GM19397 (cell line): ENCODE results near the gene NME7.
A peak's percentile ranks its signal among the peaks of the same experiment; 100 is the strongest.
"Not testable (repeated sequence)": the region's sequence is repeated elsewhere in the genome, so short reads cannot be mapped to it uniquely, and the experiment has no call there.

Experiments used
- ATAC-seq: cut with Tn5 transposase; IDR thresholded peaks from one replicate; pipeline ENCODE4 v1.9.1; 2021; ENCODE audit warnings: mild to moderate bottlenecking, moderate library complexity; ENCODE audit not compliant: unreplicated experiment

Gene NME7

DNA sequence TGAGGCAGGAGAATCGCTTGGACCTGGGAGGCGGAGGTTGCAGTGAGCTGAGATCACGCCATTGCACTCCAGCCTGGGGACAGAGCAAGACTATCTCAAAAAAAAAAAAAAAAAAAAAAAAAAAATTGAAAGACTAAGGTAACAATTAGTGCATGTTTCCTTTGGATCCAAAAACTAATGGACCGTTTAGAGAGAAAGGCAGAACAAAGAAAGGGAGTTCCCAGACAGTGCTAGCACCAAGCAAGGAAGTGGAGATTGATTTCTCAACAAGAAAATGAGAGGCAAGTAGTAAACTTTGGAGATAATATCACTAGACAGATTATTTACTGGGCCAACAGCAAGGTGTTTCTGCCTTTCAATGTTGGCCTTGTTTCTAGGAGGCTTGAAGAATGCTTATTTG is 236.9 kb downstream of the NME7 start:
- no peak for ATAC-seq

GRCh38 chr1:169129109-169129784 is 238.3 kb downstream of the NME7 start:
- no peak for ATAC-seq

GRCh38 chr1:169128562-169128961 is 239.0 kb downstream of the NME7 start:
- no peak for ATAC-seq

- no peak for ATAC-seq
Measured at GRCh38 chr1:169127305-169127704, 240.3 kb downstream of the NME7 start.

DNA sequence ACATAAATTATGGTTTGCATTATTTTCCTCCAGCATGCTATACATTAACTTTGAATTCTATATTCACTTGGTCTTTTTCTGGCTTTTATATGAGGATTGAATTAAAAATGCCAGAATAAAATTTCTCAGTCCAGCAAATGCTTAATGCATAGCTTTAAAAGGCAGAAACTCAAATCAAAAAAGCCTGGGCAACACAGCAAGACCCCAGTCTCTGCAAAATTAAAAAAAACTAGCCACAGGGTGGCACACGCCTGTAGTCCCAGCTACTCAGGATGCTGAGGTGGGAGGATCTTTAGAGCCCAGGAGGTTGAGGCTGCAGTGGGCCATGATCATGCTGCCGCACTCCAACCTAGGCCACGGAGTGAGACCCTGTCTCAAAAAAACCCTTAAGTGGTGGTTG is 241.3 kb downstream of the NME7 start:
- ATAC-seq: no peak

GRCh38 chr1:169125597-169125996 is 242.0 kb downstream of the NME7 start:
- ATAC-seq: not testable (repeated sequence)

DNA sequence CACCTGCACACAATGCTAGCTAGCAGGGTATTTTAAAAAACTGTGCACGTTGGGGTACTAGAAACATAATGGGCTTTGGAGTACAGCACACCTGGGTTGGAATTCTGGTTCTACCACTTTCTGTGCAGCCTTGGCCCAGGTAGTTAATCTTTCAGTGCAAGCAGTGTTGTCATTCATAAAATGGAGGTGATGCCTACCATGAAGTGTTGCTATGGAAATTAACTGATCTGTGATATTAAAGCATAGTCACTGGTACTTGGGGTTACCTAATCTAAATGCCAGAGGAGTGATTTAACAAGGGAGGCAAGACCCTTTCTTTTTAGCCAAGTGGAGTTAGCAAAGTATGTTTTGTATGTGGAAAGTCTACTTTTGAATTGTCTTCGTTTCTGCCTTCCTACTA is 243.1 kb downstream of the NME7 start:
- ATAC-seq: no peak

- ATAC-seq: no peak
Measured at GRCh38 chr1:169122976-169123375, 244.6 kb downstream of the NME7 start.

DNA sequence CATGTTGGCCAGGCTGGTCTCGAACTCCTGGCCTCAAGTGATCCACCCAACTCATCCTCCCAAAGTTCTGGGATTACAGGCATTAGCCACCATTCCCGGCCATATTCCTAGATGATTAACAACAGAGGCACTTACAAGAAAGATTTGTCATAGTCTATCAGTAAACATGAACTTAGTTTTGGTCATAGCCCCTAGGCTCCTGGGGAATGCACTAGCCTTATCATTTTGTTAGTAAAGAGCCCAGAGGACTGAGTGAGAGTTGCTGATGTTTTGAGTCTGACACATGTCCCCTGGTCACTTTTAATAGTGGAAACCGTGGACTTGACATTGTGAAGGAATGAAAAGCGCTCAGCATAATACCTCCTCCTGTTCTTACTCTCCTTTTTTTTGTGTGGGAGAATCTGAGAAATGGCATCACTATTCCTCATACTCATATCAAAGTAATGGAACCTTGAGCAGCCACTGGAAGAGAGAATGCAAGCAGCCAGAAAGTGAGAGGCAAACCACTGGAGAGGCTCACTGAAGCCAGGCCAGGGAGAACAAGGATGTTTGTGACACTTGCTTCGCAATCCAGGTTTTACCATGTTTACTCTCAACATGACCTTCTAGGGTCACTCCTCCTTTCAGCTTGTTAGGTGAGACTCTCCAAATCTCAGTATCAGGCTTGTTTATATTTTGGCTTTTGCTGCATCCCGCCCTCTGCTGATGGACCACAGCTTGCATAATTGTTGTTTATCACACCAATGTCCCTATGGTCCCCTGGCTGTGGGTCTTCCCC is 246.3 kb downstream of the NME7 start:
- ATAC-seq: no peak

GRCh38 chr1:169120066-169120465 is 247.5 kb downstream of the NME7 start:
- no peak for ATAC-seq

DNA sequence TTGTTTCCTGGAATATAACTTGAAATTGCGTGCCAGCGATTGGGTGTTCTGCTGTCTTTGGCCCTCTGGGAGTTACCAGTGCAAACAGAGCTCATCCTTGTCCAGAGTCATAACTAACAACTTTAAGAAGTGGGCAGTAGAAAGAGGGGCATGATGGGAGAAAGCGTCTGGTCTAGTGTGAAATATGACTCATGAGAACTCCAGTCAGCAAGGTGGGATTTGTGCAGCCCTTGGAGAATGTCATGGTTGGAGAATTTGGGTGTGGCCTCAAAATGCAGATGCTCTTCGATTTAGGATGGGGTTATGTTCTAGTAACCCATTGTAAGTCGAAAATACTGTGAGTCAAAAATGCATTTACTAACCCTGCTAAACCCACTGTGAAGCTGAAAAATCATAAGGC is 248.2 kb downstream of the NME7 start:
- no peak for ATAC-seq

DNA sequence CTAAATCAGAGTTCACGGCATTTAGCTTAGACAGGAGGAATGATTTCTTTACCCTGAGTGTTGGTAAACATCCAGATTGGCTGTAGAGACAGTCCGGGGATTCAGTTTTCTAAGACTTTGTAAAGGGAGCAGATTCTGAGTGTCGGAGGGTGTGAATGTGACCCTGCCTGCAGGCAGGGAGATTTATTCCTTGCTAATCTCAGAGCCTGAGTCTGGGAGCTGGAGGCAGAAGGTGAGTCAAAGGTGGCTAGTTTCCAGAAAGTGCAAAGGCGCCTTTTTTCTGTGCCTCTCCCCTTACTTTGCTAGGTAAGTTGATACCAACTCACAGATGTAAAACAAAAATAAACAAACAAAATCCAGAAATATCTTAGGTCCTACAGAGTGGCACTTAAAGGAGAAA is 249.4 kb downstream of the NME7 start:
- ATAC-seq: no peak

DNA sequence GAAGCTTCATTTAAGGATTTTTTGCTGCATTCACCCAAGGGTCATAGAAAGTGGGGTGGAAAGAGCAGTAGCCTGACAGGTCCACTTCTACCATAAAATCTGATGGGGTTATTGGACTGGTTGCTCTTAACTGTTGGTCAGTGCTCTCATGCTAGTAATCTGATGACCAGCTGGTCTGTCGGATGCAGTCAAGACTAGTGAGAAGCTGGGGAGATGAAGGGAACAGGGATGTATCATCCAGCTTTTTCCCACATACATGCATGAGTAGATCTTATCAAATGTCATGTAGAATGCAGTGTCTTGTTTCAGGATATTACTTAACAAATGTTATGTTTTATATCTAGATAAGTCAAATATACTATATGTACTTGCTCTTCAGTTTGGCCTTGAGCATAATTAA is 250.0 kb downstream of the NME7 start:
- ATAC-seq: no peak

- ATAC-seq: no peak
Measured at GRCh38 chr1:169117014-169117413, 250.6 kb downstream of the NME7 start.

DNA sequence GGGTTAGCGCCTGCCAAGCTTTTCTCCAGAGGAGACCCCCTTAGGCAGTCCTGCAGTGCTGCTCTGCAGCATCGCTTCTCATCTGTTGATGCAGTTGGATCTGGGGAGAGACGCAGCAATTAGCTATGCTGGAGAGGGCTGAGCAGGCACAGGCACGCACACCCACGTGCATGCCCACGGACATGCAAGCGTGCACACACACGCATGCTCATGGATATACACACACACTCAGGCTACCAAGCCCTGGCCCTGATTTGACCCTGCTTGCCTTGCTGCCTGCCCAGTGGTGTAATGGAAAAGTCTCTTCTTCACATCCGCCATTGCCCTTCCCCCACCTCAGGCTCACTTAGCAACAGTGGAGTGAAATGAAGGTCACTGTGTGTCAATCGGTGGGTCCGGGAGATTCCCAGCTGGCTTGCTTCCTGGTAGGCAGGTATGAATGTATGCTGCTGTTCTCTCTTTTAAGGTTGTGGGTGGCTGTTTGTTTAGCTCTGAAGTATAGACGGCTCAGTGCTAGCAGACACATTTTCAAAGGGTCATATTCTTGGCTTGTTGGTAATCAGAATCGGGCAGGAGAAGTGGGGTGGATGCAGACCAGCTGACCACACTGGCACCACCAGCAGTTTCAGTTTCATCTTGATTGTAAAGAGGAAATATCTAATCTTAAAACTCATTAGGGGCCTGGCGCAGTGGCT is 251.6 kb downstream of the NME7 start:
- ATAC-seq: peak; percentile 62

DNA sequence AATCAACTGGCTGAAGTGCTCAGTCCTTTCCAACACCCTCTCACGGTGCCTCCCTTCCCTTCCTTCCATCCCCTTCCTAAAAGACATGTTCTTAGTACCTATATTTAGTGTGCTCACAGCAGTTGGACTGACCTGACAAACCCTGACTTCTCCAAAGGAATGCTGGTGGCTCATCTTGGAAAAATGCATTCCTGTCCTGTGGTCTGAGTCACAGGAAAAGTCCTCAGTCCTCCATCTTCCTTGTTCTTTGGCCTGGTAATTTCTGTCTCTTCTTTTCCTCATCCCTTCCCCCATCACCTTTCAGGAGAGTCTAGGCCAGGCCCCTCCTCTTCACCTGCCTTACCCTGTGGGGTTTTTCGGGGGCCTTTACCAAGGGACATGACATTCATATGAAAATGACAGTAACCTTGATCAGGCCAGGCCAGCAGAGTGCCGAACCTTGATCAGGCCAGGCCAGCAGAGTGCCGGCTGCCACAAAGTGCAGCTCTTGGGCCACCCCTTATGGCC is 253.9 kb downstream of the NME7 start:
- ATAC-seq: no peak

DNA sequence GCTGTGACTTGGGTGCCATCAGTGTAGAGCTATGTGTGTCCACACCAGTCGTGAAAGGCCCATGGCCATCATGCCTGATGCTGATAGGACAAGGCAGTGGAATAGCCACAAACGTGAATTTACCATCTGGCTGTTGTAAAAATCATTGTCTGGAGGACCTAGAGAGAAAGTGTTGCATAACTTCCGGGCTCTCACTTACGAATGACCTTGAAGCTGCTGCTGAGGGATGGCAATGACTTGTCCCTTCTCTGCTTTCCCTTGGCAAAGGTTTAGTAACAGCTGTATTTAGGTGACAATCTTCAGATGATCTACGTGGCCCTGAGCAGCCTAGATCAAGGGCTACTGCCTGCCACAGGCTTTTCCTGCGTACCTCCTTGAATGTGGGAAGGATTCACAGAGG is 255.4 kb downstream of the NME7 start:
- no peak for ATAC-seq

DNA sequence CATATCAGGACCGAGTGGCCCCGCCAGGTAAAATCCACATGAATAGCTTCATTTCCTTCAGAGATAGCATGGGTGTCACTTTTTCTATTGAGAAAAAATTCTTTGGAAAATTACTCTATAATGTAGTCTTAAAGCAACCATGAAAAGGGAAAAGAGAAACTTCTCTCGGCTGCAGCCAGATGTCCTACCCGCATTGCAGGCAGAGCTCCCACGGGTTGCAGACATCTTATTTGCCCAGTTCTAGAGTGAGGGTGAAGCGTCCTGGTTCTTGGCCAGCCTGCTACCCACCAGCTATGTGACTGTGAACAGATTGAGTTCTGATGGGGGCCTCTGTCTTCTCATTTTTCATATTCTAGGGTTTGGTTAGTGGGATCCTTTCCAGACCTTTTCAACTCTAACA is 256.1 kb downstream of the NME7 start:
- ATAC-seq: no peak

DNA sequence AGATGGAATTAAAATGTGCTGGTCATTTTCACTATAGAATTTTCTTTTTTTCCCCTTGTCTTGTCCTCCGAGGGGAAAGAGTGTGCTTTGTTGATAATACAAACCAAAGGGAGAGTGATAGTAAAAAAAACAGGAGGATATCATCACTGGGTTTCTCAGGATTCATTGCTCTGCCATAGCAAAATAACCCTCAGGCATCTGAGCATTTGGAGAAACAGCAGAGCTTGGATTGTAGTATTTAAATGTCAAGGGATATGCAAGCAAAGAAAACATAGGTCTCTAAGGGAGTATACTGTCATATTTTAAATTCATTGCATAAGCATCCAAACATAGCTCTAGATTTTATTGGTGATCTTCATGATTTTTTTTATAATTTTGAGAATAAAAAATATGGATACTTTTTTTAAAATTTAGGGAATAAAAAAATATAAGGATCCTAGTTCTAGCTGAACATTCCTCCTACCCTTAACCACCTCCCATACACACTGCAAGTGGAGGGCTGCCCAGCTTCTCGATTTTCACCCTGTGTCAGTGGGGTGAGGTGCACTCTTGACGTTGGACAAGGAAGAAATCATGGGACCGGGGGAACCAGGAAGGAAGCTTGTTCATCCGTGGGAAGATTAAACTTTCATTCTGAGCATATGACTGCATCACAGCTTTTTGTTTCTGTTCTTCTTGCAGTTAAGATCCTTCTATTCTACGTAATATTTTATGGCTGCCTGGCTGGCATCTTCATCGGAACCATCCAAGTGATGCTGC is 256.7 kb downstream of the NME7 start:
- ATAC-seq: no peak

GRCh38 chr1:169110236-169110635 is 257.4 kb downstream of the NME7 start:
- ATAC-seq: no peak

- no peak for ATAC-seq
Measured at GRCh38 chr1:169109561-169110134, 257.9 kb downstream of the NME7 start.
